ENCODE measurements around the gene RASSF6. TPM values are rescaled to one million over a fixed set of nuclear protein-coding genes. Genes with fewer than 3 reads are reported as not detected.

The RASSF6 gene, protein sequence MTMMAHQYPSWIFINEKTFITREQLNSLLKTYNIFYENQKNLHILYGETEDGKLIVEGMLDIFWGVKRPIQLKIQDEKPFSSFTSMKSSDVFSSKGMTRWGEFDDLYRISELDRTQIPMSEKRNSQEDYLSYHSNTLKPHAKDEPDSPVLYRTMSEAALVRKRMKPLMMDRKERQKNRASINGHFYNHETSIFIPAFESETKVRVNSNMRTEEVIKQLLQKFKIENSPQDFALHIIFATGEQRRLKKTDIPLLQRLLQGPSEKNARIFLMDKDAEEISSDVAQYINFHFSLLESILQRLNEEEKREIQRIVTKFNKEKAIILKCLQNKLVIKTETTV
- 0.52 to 1.0 TPM (median 0.88 TPM) in 5 replicates for total RNA-seq (2022; extraction: Qiagen RNA extraction)

DNA sequence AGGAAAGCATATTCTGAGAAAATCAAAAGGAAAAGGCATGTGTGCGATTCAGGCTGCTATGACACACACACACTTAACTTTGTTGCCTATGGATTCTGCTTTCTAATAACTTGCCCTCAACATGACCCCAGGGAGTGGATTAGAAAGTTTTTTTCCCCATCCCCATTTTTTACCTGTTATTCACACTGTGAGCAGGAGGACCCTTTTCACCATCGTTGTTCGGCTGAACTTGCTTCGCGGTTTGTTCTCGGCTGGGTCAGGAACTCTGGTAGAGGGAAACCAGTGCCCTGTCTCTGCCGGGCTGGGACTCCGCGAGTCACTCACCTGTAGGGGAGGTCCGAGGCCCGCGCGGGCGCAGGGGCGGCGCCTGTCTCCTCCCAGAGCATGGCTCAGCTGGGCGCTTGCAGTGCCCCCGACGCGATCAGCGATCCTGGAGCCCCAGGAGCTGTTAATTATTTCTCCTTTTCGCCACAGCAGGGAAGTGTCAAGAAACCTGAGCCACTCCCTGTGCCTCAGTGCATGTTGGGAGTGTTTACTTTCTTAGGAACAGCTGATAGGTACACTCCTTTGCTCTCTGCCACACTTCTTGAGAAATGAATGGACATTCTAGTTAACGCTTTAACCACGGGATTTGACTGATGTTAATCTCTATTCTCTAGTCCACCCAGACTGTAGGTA, at the start of gene RASSF6:
Gene RASSF6 (minus strand): TSS at position 322 of the 678 bp plus-strand sequence. CDS start 8,641 bp downstream, outside the sequence.

Other genes starting within 250 kb of the RASSF6 start
- gene ALB, start 216.1 kb downstream of the RASSF6 start, total RNA-seq (2022; extraction: Qiagen RNA extraction): not detected in 5 replicates
- gene AFP, start 184.2 kb downstream of the RASSF6 start, total RNA-seq (2022; extraction: Qiagen RNA extraction): 0.91 to 2.6 TPM (median 1.6 TPM) in 5 replicates
- not detected in 5 replicates for gene AFM, start 138.7 kb downstream of the RASSF6 start, total RNA-seq (2022; extraction: Qiagen RNA extraction)
- gene CXCL8, start 120.1 kb upstream of the RASSF6 start, total RNA-seq (2022; extraction: Qiagen RNA extraction): 5.2 to 15.3 TPM (median 9.0 TPM) in 5 replicates
- gene CXCL6, start 216.2 kb upstream of the RASSF6 start, total RNA-seq (2022; extraction: Qiagen RNA extraction): not detected in 5 replicates
- gene PF4V1, start 232.9 kb upstream of the RASSF6 start, total RNA-seq (2022; extraction: Qiagen RNA extraction): not detected in 5 replicates
- 6.0 to 8.7 TPM (median 7.9 TPM) in 5 replicates for gene CXCL1, start 249.0 kb upstream of the RASSF6 start, total RNA-seq (2022; extraction: Qiagen RNA extraction)